Stimulated activated CD8-positive, alpha-beta memory T cell treated with anti-CD3 and anti-CD28 coated beads, Interleukin-12 subunit alpha, Interleukin-12 subunit beta, amount 100 ng/mL, for 24 hours (primary cell): ENCODE measurements around the gene ZG16.
"Not testable (repeated sequence)": the region's sequence is repeated elsewhere in the genome, so short reads cannot be mapped to it uniquely, and the experiment has no call there.

Experiments used
- DNase-seq: peaks from one replicate; pipeline ENCODE4 v3.0.0-alpha.2; 2020; ENCODE audit errors: extremely low read depth

Gene ZG16

GRCh38 chr16:29748760-29749149 lies 29.3 kb upstream of the ZG16 start:
- not testable (repeated sequence) for DNase-seq

- DNase-seq = no peak
Measured at GRCh38 chr16:29753516-29753915, 24.5 kb upstream of the ZG16 start.

GRCh38 chr16:29756654-29757053 lies 21.4 kb upstream of the ZG16 start:
- DNase-seq = no peak

GRCh38 chr16:29757086-29757485 lies 21.0 kb upstream of the ZG16 start:
- not testable (repeated sequence) for DNase-seq

- DNase-seq = no peak
Measured at GRCh38 chr16:29757950-29758466, 20.0 kb upstream of the ZG16 start.

GRCh38 chr16:29760567-29761279 lies 17.3 kb upstream of the ZG16 start:
- no peak for DNase-seq

GRCh38 chr16:29761280-29761651 lies 16.8 kb upstream of the ZG16 start:
- DNase-seq = not testable (repeated sequence)

- no peak for DNase-seq
Measured at GRCh38 chr16:29761882-29762281, 16.2 kb upstream of the ZG16 start.

GRCh38 chr16:29763326-29763725 lies 14.7 kb upstream of the ZG16 start:
- DNase-seq = no peak

- no peak for DNase-seq
Measured at GRCh38 chr16:29765167-29766032, 12.7 kb upstream of the ZG16 start.

- DNase-seq = no peak
Measured at GRCh38 chr16:29766571-29766970, 11.5 kb upstream of the ZG16 start.

- DNase-seq = no peak
Measured at GRCh38 chr16:29767062-29767461, 11.0 kb upstream of the ZG16 start.

- DNase-seq = no peak
Measured at GRCh38 chr16:29769507-29769906, 8.5 kb upstream of the ZG16 start.

GRCh38 chr16:29770250-29770929 lies 7.7 kb upstream of the ZG16 start:
- DNase-seq = no peak

- DNase-seq = not testable (repeated sequence)
Measured at GRCh38 chr16:29772330-29772729, 5.7 kb upstream of the ZG16 start.

- no peak for DNase-seq
Measured at GRCh38 chr16:29774730-29775129, 3.3 kb upstream of the ZG16 start.

- DNase-seq = no peak
Measured at GRCh38 chr16:29775742-29776408, 2.2 kb upstream of the ZG16 start.

- no peak for DNase-seq
Measured at GRCh38 chr16:29779474-29779873, 1.4 kb downstream of the ZG16 start.

GRCh38 chr16:29783094-29783953 lies 5.3 kb downstream of the ZG16 start:
- not testable (repeated sequence) for DNase-seq

GRCh38 chr16:29784157-29784556 lies 6.1 kb downstream of the ZG16 start:
- no peak for DNase-seq
